Tibial nerve (tissue), 4 donors: ENCODE measurements around the gene RAB26.

ENCODE experiments used
- CTCF ChIP-seq, 5 experiments: fragments of 200-600 bp in 3 of 5; fragments of 450-650 bp in 2 of 5; sonication (generic) in 3 of 5; IDR thresholded peaks; one replicate each; pipeline ENCODE4 v1.5.1; 2016 to 2019; ENCODE audit warnings: antibody characterized with exemption in 5 of 5, mild to moderate bottlenecking in 3 of 5, moderate library complexity in 2 of 5
- EP300 ChIP-seq, 2 donors: sonication (generic); formaldehyde crosslinking; IDR thresholded peaks; one replicate each; pipeline ENCODE4 v1.6.1; 2017; ENCODE audit warnings: antibody characterized with exemption in 2 of 2, mild to moderate bottlenecking in 1 of 2

GRCh38 chr16:2165861-2166260 is 17.4 kb downstream of the RAB26 start:
- TF ChIP-seq EP300 (IDR thresholded peaks at IDR 0.05) (no peak), CTCF (IDR thresholded peaks at IDR 0.05) (no peak)
